Fibroblast of the aortic adventitia (primary cell): ENCODE results near the gene PSMB11. TPM values are rescaled to one million over a fixed set of nuclear protein-coding genes. Genes with fewer than 3 reads are reported as not detected.

Source experiments
- DNase-seq: peaks from one replicate; pipeline ENCODE4 v3.0.0-alpha.2; 2010; ENCODE audit warnings: low read depth
- H3K4me3 ChIP-seq: 2 replicates; pipeline ENCODE4 v1.5.1; 2011; ENCODE audit warnings: low read depth, mild to moderate bottlenecking, control low read depth, low read length, moderate library complexity
- total RNA-seq: library from RNA; depleted of rRNA; stranded (reverse); fragments of >200 nt; gene quantifications from 2 replicates; pipeline ENCODE4 v1.2.3, GENCODE V29; 2012; ENCODE audit warnings: low replicate concordance
- TF ChIP-seq, protein P1 (sequence below): IDR thresholded peaks from 2 replicates; pipeline ENCODE4 v1.5.1; 2011; ENCODE audit warnings: mild to moderate bottlenecking, low read length, control low read depth, inconsistent platforms; ENCODE audit not compliant: insufficient read depth

Gene PSMB11
- total RNA-seq, 1 donor: not detected

DNA sequence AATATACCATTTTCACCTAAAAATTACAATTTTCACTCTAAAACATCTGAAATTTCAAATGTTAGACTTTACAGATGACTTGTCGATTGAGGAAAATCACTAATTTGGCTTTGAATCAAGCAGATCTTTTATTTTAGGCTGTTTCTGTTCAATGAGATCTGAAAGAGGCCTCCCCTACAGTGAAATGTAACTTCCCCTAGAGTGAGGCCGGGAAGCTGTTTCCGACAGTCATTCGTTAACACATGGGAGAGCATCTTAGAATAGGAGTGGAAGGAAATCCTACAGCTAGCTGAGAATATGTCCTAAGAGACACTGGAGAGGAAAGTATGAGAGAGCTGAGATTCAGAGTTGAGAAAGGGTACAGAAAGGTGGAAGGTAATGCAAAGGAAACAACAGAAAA lies 26.4 kb upstream of the PSMB11 start:
- TF ChIP-seq, protein P1, sequence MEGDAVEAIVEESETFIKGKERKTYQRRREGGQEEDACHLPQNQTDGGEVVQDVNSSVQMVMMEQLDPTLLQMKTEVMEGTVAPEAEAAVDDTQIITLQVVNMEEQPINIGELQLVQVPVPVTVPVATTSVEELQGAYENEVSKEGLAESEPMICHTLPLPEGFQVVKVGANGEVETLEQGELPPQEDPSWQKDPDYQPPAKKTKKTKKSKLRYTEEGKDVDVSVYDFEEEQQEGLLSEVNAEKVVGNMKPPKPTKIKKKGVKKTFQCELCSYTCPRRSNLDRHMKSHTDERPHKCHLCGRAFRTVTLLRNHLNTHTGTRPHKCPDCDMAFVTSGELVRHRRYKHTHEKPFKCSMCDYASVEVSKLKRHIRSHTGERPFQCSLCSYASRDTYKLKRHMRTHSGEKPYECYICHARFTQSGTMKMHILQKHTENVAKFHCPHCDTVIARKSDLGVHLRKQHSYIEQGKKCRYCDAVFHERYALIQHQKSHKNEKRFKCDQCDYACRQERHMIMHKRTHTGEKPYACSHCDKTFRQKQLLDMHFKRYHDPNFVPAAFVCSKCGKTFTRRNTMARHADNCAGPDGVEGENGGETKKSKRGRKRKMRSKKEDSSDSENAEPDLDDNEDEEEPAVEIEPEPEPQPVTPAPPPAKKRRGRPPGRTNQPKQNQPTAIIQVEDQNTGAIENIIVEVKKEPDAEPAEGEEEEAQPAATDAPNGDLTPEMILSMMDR: no peak
- no peak for DNase-seq
- no peak overlapping the region for H3K4me3 ChIP-seq

DNA sequence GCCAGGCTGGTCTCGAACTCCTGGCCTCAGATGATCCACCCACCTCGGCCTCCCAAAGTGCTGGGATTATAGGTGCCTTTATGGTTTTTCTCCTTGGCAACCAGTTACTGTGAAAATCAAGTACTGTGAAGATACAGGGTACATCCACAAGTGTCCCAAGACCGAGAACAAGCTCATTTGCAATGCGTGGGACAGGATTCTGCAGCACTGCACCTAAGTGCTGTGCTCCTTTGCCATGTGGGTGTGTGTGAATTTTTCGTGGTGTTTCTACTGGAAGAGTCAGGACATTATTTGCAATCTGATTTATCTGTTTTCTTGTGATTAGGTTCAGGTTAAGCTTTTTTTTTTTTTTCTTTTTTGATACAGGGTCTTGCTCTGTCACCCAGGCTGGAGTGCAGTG lies 24.9 kb upstream of the PSMB11 start:
- TF ChIP-seq, protein P1: no peak
- no peak for DNase-seq
- H3K4me3 ChIP-seq: no peak overlapping the region

DNA sequence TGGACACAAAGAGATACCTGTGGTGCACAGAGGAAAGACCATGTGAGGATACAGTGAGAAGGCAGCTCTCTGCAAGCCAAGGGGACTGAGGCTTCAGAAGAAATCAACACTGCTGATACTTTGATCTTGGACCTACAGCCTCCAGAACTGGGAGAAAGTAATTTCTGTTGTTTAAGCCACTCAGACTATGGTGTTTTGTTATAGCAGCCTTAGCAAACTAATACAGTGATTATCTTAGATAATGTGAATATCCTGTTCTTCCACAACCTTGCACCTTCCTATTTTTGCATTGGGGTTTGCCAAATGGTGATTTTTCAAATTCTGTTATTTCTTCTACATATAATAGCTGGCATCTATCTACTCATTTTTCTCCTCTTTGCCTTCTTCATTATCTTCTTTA lies 23.9 kb upstream of the PSMB11 start:
- no peak for DNase-seq
- TF ChIP-seq, protein P1: no peak
- no peak overlapping the region for H3K4me3 ChIP-seq

DNA sequence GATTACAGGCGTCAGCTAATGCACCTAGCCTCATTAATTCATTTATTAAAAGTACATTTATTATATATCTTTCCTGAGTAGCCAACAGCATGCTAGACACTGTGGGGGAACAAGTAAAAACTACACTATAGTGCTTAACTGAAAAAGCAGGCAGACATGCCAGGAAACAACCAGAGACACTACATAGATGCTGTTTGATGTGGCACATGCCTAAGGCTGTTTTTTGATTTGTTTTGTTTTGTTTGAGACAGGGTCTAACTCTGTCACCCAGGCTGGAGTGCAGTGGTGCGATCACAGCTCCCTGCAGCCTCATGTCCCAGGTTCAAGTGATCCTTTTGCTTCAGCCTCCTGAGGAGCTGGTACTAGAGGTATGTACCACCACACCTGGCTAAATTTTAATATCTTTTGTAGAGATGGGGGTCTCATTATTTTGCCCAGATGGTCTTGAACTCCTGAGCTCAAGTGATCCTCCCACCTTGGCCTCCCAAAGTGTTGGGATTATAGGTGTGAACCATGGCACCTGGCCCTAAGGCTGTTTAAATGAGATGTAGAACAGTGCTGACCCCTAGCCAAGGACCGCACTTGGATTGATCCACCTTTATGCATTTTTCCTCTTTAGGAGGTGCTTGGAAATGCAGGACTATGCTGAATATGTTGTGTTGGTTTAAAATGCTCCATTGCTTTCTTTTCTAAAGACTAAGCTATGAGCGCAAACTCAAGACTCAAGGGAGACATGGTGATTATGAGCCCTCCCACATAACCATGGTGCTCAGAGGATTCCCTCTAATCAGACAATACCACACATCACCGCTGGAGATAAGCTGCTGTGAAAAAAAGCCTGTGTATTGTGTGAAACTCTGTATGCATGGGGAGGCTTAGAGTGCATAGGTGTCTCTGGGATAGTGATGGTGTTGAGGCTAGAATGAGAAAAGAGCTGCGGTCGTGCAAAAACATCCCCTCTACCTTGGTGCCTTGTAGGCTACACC lies 21.6 kb upstream of the PSMB11 start:
- no peak for DNase-seq
- H3K4me3 ChIP-seq: no peak overlapping the region
- TF ChIP-seq, protein P1: no peak

DNA sequence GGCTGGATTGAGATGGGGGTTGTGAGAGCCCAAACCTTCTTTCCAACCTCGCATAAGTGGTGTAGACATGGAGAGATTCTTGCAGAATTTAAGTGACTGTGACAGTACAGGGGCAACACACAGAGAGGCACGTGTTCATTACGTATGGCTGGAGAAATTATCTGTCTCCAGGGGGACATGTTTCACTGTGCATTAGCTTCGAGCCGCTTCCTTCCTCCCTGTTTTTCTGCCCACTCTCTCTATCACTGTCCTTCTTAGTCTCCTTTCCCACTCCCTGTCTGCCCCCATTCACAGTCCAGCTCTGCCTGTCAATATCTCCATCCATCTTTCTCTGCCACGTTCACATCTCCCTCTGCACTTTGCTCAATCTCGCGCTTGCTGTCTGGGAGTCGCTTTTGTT lies 20.6 kb upstream of the PSMB11 start:
- no peak overlapping the region for H3K4me3 ChIP-seq
- DNase-seq: no peak
- TF ChIP-seq, protein P1: no peak

DNA sequence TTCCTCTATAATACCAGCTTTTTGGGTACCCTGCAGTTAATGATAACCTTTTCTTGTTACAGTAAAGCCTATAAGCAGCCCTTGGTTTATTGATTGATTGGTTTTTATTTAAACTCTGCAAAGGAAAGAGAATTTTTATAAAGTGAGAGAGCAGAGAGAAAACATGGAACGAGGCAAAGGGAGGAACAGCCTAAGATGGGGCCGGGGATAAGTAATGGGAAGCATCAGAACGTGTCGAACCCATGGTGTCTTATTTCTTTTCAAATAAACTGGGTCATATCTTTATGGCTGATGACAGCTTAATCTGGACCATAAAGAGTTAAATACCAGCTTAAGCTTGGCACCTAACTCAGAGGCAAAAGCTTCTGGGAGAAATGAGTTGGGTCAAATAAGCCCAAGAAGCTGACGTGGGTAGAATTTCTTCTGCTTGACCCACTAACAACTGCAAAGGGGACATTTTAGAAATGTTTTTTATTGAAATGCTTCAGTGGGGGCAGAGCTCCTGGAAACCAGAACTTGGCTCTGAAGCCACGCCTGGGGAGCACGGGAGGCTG lies 20.0 kb upstream of the PSMB11 start:
- DNase-seq: no peak
- no peak overlapping the region for H3K4me3 ChIP-seq
- TF ChIP-seq, protein P1: no peak
